Measurements from ENCODE around the gene LCNL1.

Gene LCNL1

GRCh38 chr9:136944519-136945332, 38.1 kb upstream of the LCNL1 start, which contains the start of the genes C8G and FBXW5:
C8G (plus strand) TSS chr9:136945243; CDS start chr9:136945321, 78 bp downstream.
FBXW5 (minus strand) TSS chr9:136944738; CDS start chr9:136944083, 655 bp downstream.
- peak within 1 kb of the TSS; percentile 72 for H3K27ac ChIP-seq (replicated peaks; ENCODE audit: low read length)
- H3K23ac ChIP-seq (ENCODE audit: low read depth, low read length, poor library complexity), result peak within 1 kb of the TSS; percentile 97
- H2BK120ac ChIP-seq (ENCODE audit: low read depth, low read length), result peak within 1 kb of the TSS; percentile 4
- H2AFZ ChIP-seq (ENCODE audit: low read length), result peak within 1 kb of the TSS; percentile 84
- peak within 1 kb of the TSS; percentile 84 for H2AK5ac ChIP-seq (ENCODE audit: low read depth, low read length)
- peak; percentile 94 for DNase-seq (ENCODE audit: low spot score)
- peak within 1 kb of the TSS; percentile 91 for H3K4me2 ChIP-seq (ENCODE audit: insufficient read depth, low read length, poor library complexity, severe bottlenecking)
- H3K27me3 ChIP-seq (ENCODE audit: control insufficient read depth in 3 of 3, insufficient read depth in 3 of 3, low read depth in 1 of 3, low read length in 3 of 3), result no peaks in the 10 kb centered on the region
- peak within 1 kb of the TSS; percentile 97 for H3K18ac ChIP-seq (ENCODE audit: low read length)
- H3K4ac ChIP-seq (ENCODE audit: low read length), result peak within 1 kb of the TSS; percentile 38
- peak within 1 kb of the TSS; percentile 97 for H3K9ac ChIP-seq (ENCODE audit: low read depth, low read length, poor library complexity)
- peak within 1 kb of the TSS; percentile 92 to 96 for H3K4me3 ChIP-seq (ENCODE audit: low read length in 2 of 2)
- peak within 1 kb of the TSS; percentile 52 for H4K8ac ChIP-seq (ENCODE audit: low read depth, low read length)
- peak within 1 kb of the TSS; percentile 93 for H2BK15ac ChIP-seq (ENCODE audit: low read length)
- WGBS, 2 donors (ENCODE audit: extremely low coverage in 2 of 2, insufficient read length in 2 of 2, insufficient replicate concordance in 1 of 2), result no CpG with 5 or more reads among the region's 74 CpGs
- peak within 1 kb of the TSS; percentile 84 for H3K14ac ChIP-seq (ENCODE audit: low read length)
- H3K9me3 ChIP-seq (replicated peaks in 1 of 2; ENCODE audit: control insufficient read depth in 2 of 2, insufficient read depth in 1 of 2, low read depth in 1 of 2, low read length in 2 of 2), result peaks cover 0 to 2% of the 10 kb centered on the region in 2 donors
- H3K79me1 ChIP-seq (ENCODE audit: low read depth, low read length), result peaks cover 19% of the 10 kb centered on the region
- H4K91ac ChIP-seq (ENCODE audit: low read depth, low read length, poor library complexity), result no peak within 1 kb of the TSS
- H3K36me3 ChIP-seq (replicated peaks in 1 of 2; ENCODE audit: control insufficient read depth in 2 of 2, insufficient read depth in 2 of 2, low read length in 2 of 2), result peaks cover 31 to 37% of the 10 kb centered on the region in 2 donors
- H2BK5ac ChIP-seq (ENCODE audit: low read length), result peak within 1 kb of the TSS; percentile 87
- H2BK12ac ChIP-seq (ENCODE audit: low read length), result peak within 1 kb of the TSS; percentile 95
- peaks cover 10% of the 10 kb centered on the region in 2 donors for H3K4me1 ChIP-seq (ENCODE audit: control insufficient read depth in 2 of 2, insufficient read depth in 1 of 2, low read depth in 1 of 2, low read length in 2 of 2)

- no peak overlapping the region for H4K8ac ChIP-seq (ENCODE audit: low read depth, low read length)
- H3K36me3 ChIP-seq (replicated peaks in 1 of 2; ENCODE audit: control insufficient read depth in 2 of 2, insufficient read depth in 2 of 2, low read length in 2 of 2), result peaks cover 25 to 28% of the 10 kb centered on the region in 2 donors
- H3K4me2 ChIP-seq (ENCODE audit: insufficient read depth, low read length, poor library complexity, severe bottlenecking), result no peak overlapping the region
- WGBS, 2 donors (ENCODE audit: extremely low coverage in 2 of 2, insufficient read length in 2 of 2, insufficient replicate concordance in 1 of 2), result no CpG with 5 or more reads among the region's 30 CpGs
- H2AK5ac ChIP-seq (ENCODE audit: low read depth, low read length), result peak overlapping the region; percentile 71
- peak overlapping the region; percentile 60 for H2BK5ac ChIP-seq (ENCODE audit: low read length)
- H3K27ac ChIP-seq (replicated peaks; ENCODE audit: low read length), result no peak overlapping the region
- H2BK120ac ChIP-seq (ENCODE audit: low read depth, low read length), result peak overlapping the region; percentile 4
- H2BK12ac ChIP-seq (ENCODE audit: low read length), result peak overlapping the region; percentile 95
- peak overlapping the region; percentile 21 for H3K9ac ChIP-seq (ENCODE audit: low read depth, low read length, poor library complexity)
- H3K14ac ChIP-seq (ENCODE audit: low read length), result peak overlapping the region; percentile 59
- H4K91ac ChIP-seq (ENCODE audit: low read depth, low read length, poor library complexity), result no peak overlapping the region
- peak overlapping the region; percentile 66 for H2AFZ ChIP-seq (ENCODE audit: low read length)
- peak overlapping the region; percentile 93 for H2BK15ac ChIP-seq (ENCODE audit: low read length)
- no peak for DNase-seq (ENCODE audit: low spot score)
- H3K4me1 ChIP-seq (ENCODE audit: control insufficient read depth in 2 of 2, insufficient read depth in 1 of 2, low read depth in 1 of 2, low read length in 2 of 2), result peaks cover 14 to 15% of the 10 kb centered on the region in 2 donors
- no peaks in the 10 kb centered on the region for H3K9me3 ChIP-seq (replicated peaks in 1 of 2; ENCODE audit: control insufficient read depth in 2 of 2, insufficient read depth in 1 of 2, low read depth in 1 of 2, low read length in 2 of 2)
- peak overlapping the region; percentile 84 for H3K18ac ChIP-seq (ENCODE audit: low read length)
- H3K4me3 ChIP-seq (ENCODE audit: low read length in 2 of 2), result no peak overlapping the region
- no peak overlapping the region for H3K4ac ChIP-seq (ENCODE audit: low read length)
- no peaks in the 10 kb centered on the region for H3K27me3 ChIP-seq (ENCODE audit: control insufficient read depth in 3 of 3, insufficient read depth in 3 of 3, low read depth in 1 of 3, low read length in 3 of 3)
- peaks cover 19% of the 10 kb centered on the region for H3K79me1 ChIP-seq (ENCODE audit: low read depth, low read length)
- H3K23ac ChIP-seq (ENCODE audit: low read depth, low read length, poor library complexity), result peak overlapping the region; percentile 80
Observed at GRCh38 chr9:136945333-136946227, 37.2 kb upstream of the LCNL1 start.

- Histone ChIP-seq H2BK12ac (ENCODE audit: low read length) (peak overlapping the region; percentile 41), H3K79me1 (ENCODE audit: low read depth, low read length) (peaks cover 17% of the 10 kb centered on the region), H3K36me3 (replicated peaks in 1 of 2; ENCODE audit: control insufficient read depth in 2 of 2, insufficient read depth in 2 of 2, low read length in 2 of 2) (peaks cover 17 to 20% of the 10 kb centered on the region in 2 donors), H3K27me3 (ENCODE audit: control insufficient read depth in 3 of 3, insufficient read depth in 3 of 3, low read depth in 1 of 3, low read length in 3 of 3) (no peaks in the 10 kb centered on the region), H3K9me3 (replicated peaks in 1 of 2; ENCODE audit: control insufficient read depth in 2 of 2, insufficient read depth in 1 of 2, low read depth in 1 of 2, low read length in 2 of 2) (no peaks in the 10 kb centered on the region), H3K23ac (ENCODE audit: low read depth, low read length, poor library complexity) (peak overlapping the region; percentile 80), H3K4ac (ENCODE audit: low read length) (no peak overlapping the region), H2AK5ac (ENCODE audit: low read depth, low read length) (peak overlapping the region; percentile 71), H4K8ac (ENCODE audit: low read depth, low read length) (peak overlapping the region; percentile 43), H2BK15ac (ENCODE audit: low read length) (peak overlapping the region; percentile 93), H2BK120ac (ENCODE audit: low read depth, low read length) (no peak overlapping the region), H2AFZ (ENCODE audit: low read length) (no peak overlapping the region), H2BK5ac (ENCODE audit: low read length) (peak overlapping the region; percentile 94), H3K4me3 (ENCODE audit: low read length in 2 of 2) (no peak overlapping the region), H3K14ac (ENCODE audit: low read length) (peak overlapping the region; percentile 38), H3K18ac (ENCODE audit: low read length) (peak overlapping the region; percentile 28), H3K4me2 (ENCODE audit: insufficient read depth, low read length, poor library complexity, severe bottlenecking) (no peak overlapping the region), H3K27ac (replicated peaks; ENCODE audit: low read length) (no peak overlapping the region), H3K4me1 (ENCODE audit: control insufficient read depth in 2 of 2, insufficient read depth in 1 of 2, low read depth in 1 of 2, low read length in 2 of 2) (peaks cover 17 to 18% of the 10 kb centered on the region in 2 donors), H4K91ac (ENCODE audit: low read depth, low read length, poor library complexity) (no peak overlapping the region), H3K9ac (ENCODE audit: low read depth, low read length, poor library complexity) (no peak overlapping the region)
- DNase-seq (ENCODE audit: low spot score), result no peak
- no CpG with 5 or more reads among the region's 27 CpGs for WGBS, 2 donors (ENCODE audit: extremely low coverage in 2 of 2, insufficient read length in 2 of 2, insufficient replicate concordance in 1 of 2)
Observed at GRCh38 chr9:136946228-136947027, 36.4 kb upstream of the LCNL1 start.
